ENCODE data around the gene SLF1.

Gene SLF1

DNA sequence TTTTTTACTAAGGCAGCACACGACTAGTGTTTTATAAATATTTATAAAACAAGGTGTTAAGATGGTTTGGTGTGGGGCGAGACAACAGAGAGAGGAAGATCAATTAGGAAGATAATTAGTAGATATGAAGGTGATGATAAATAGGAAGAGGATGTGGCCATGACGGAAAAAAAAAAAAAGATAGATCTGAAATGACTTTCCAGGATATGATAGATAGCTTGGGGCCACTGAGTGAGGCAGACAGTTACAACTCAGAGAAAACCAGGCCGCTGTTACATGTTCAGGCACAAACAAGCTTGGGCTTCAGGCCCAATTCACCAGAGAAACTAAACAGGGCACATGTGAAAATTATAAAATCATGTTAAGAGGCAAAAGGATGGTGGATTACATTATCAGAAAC is 43.3 kb upstream of the SLF1 start:
- H3K4me2 ChIP-seq (ENCODE audit: low read depth, low read length, poor library complexity, severe bottlenecking) = no peak overlapping the region
- no peaks in the 10 kb centered on the region for H3K36me3 ChIP-seq (ENCODE audit: insufficient read depth, low read length)
- H3K4me1 ChIP-seq (ENCODE audit: insufficient read depth, low read length, poor library complexity, severe bottlenecking) = peaks cover 12% of the 10 kb centered on the region
- H3F3A ChIP-seq (ENCODE audit: low read depth) = no peaks in the 10 kb centered on the region
- H3K9me2 ChIP-seq (replicated peaks; ENCODE audit: low read depth, low read length) = no peaks in the 10 kb centered on the region
- H2AFZ ChIP-seq (ENCODE audit: low read length) = no peak overlapping the region
- no peaks in the 10 kb centered on the region for H3K9me3 ChIP-seq (ENCODE audit: insufficient read depth, low read depth, low read length)
- no peak overlapping the region for H3K9ac ChIP-seq (ENCODE audit: low read depth, low read length, poor library complexity, severe bottlenecking)
- H3K27me3 ChIP-seq (ENCODE audit: insufficient read depth, low read length, poor library complexity, severe bottlenecking) = no peaks in the 10 kb centered on the region
- no peak overlapping the region for H3K4me3 ChIP-seq (ENCODE audit: low read length, poor library complexity, severe bottlenecking)
- no peak for TF ChIP-seq EZH2phosphoT487 (IDR thresholded peaks at IDR 0.05; ENCODE audit: borderline replicate concordance)
- TF ChIP-seq, protein P1, sequence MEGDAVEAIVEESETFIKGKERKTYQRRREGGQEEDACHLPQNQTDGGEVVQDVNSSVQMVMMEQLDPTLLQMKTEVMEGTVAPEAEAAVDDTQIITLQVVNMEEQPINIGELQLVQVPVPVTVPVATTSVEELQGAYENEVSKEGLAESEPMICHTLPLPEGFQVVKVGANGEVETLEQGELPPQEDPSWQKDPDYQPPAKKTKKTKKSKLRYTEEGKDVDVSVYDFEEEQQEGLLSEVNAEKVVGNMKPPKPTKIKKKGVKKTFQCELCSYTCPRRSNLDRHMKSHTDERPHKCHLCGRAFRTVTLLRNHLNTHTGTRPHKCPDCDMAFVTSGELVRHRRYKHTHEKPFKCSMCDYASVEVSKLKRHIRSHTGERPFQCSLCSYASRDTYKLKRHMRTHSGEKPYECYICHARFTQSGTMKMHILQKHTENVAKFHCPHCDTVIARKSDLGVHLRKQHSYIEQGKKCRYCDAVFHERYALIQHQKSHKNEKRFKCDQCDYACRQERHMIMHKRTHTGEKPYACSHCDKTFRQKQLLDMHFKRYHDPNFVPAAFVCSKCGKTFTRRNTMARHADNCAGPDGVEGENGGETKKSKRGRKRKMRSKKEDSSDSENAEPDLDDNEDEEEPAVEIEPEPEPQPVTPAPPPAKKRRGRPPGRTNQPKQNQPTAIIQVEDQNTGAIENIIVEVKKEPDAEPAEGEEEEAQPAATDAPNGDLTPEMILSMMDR (conservative IDR thresholded peaks at IDR 0.05; ENCODE audit: low read length) = no peak
- H4K20me1 ChIP-seq (ENCODE audit: insufficient read depth, low read length, poor library complexity, severe bottlenecking) = no peaks in the 10 kb centered on the region
- no peaks in the 10 kb centered on the region for H3K79me2 ChIP-seq (ENCODE audit: insufficient read depth, low read length)

- TF ChIP-seq EZH2phosphoT487 (IDR thresholded peaks at IDR 0.05; ENCODE audit: borderline replicate concordance) = no peak
- TF ChIP-seq, protein P1 (conservative IDR thresholded peaks at IDR 0.05; ENCODE audit: low read length) = no peak
- Histone ChIP-seq H3K4me2 (ENCODE audit: low read depth, low read length, poor library complexity, severe bottlenecking) (peak overlapping the region; percentile 55), H3K27me3 (ENCODE audit: insufficient read depth, low read length, poor library complexity, severe bottlenecking) (no peaks in the 10 kb centered on the region), H3K79me2 (ENCODE audit: insufficient read depth, low read length) (no peaks in the 10 kb centered on the region), H3K36me3 (ENCODE audit: insufficient read depth, low read length) (no peaks in the 10 kb centered on the region), H3F3A (ENCODE audit: low read depth) (no peaks in the 10 kb centered on the region), H3K4me3 (ENCODE audit: low read length, poor library complexity, severe bottlenecking) (peak overlapping the region; percentile 24), H3K9me3 (ENCODE audit: insufficient read depth, low read depth, low read length) (no peaks in the 10 kb centered on the region), H3K9me2 (replicated peaks; ENCODE audit: low read depth, low read length) (no peaks in the 10 kb centered on the region), H4K20me1 (ENCODE audit: insufficient read depth, low read length, poor library complexity, severe bottlenecking) (no peaks in the 10 kb centered on the region), H3K9ac (ENCODE audit: low read depth, low read length, poor library complexity, severe bottlenecking) (no peak overlapping the region), H3K4me1 (ENCODE audit: insufficient read depth, low read length, poor library complexity, severe bottlenecking) (peaks cover 17% of the 10 kb centered on the region), H2AFZ (ENCODE audit: low read length) (no peak overlapping the region)
These were observed 40.8 kb upstream of the SLF1 start for GRCh38 chr5:94577466-94578245.

DNA sequence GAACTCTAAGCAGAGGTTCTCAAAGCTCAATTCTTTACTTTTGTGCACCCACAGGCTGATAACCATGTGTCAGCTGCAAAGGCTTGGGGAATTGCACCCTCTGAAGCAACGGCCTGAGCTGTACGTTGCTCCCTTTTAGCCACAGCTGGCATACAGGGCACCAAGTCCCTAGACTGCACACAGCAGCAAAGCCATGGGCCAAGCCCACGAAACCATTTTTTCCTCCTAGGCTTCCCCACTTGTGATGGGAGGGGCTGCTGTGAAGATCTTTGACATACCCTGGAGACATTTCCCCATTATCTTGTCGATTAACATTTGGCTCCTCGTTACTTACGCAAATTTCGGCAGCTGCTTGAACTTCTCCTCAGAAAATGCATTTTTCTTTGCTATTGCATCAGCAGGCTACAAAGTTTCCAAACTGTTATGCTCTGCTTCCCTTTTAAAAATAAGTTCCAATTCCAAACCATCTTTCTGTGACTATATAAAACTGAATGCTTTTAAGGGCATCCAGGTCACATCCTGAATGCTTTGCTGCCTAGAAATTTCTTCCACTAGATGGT is 23.1 kb upstream of the SLF1 start:
- Histone ChIP-seq H3K27me3 (ENCODE audit: insufficient read depth, low read length, poor library complexity, severe bottlenecking) (no peaks in the 10 kb centered on the region), H3K9me3 (ENCODE audit: insufficient read depth, low read depth, low read length) (no peaks in the 10 kb centered on the region), H2AFZ (ENCODE audit: low read length) (no peak overlapping the region), H3K9me2 (replicated peaks; ENCODE audit: low read depth, low read length) (no peaks in the 10 kb centered on the region), H3K79me2 (ENCODE audit: insufficient read depth, low read length) (no peaks in the 10 kb centered on the region), H3F3A (ENCODE audit: low read depth) (no peaks in the 10 kb centered on the region), H3K4me3 (ENCODE audit: low read length, poor library complexity, severe bottlenecking) (no peak overlapping the region), H3K9ac (ENCODE audit: low read depth, low read length, poor library complexity, severe bottlenecking) (no peak overlapping the region), H4K20me1 (ENCODE audit: insufficient read depth, low read length, poor library complexity, severe bottlenecking) (no peaks in the 10 kb centered on the region), H3K36me3 (ENCODE audit: insufficient read depth, low read length) (no peaks in the 10 kb centered on the region), H3K4me2 (ENCODE audit: low read depth, low read length, poor library complexity, severe bottlenecking) (no peak overlapping the region), H3K4me1 (ENCODE audit: insufficient read depth, low read length, poor library complexity, severe bottlenecking) (no peaks in the 10 kb centered on the region)
- TF ChIP-seq EZH2phosphoT487 (IDR thresholded peaks at IDR 0.05; ENCODE audit: borderline replicate concordance) = no peak
- TF ChIP-seq, protein P1 (conservative IDR thresholded peaks at IDR 0.05; ENCODE audit: low read length) = no peak
